ENCODE results near the gene SYP. TPM values are rescaled to one million over a fixed set of nuclear protein-coding genes. Genes with fewer than 3 reads are reported as not detected.

SYP gene
- total and polyA plus RNA-seq, 9 of the 15 experiments (the other 6 are each of a cell fraction or from before 2014, with no cell fraction given): 0.48 to 5.1 (median 2.6) TPM

- TF ChIP-seq HMGXB4 (CRISPR knock-in tag; IDR thresholded peaks at IDR 0.05) (peak; percentile 89; the same call in 1 of the 2 replicates), SMARCE1 (IDR thresholded peaks at IDR 0.05) (0 out of 2 replicates have a peak, but pooled peaks have one; percentile 48), TCF3 (CRISPR knock-in tag; IDR thresholded peaks at IDR 0.05) (0 out of 2 replicates have a peak, but pooled peaks have one; percentile 8), ATF4 (CRISPR knock-in tag; IDR thresholded peaks at IDR 0.05) (no peak), CREM (IDR thresholded peaks at IDR 0.05; ENCODE audit: low read depth) (peak; percentile 71), ZNF3 (CRISPR knock-in tag; IDR thresholded peaks at IDR 0.05) (no peak), GABPB1 (CRISPR knock-in tag; IDR thresholded peaks at IDR 0.05) (peak; percentile 84), JUN (IDR thresholded peaks at IDR 0.05; ENCODE audit: borderline replicate concordance, low read depth, low read length) (peak; percentile 69; the same call in 1 of the 2 replicates), JUN (CRISPR knock-in tag; IDR thresholded peaks at IDR 0.05; ENCODE audit: borderline replicate concordance) (no peak), MECOM (CRISPR knock-in tag; IDR thresholded peaks at IDR 0.05) (no peak), XRCC4 (IDR thresholded peaks at IDR 0.05; ENCODE audit: extremely low read depth, insufficient read depth, insufficient read length) (no peak), TEAD4 (IDR thresholded peaks at IDR 0.05; ENCODE audit: low read length) (no peak), TEAD4 (CRISPR knock-in tag; IDR thresholded peaks at IDR 0.05; ENCODE audit: borderline replicate concordance) (peak; percentile 76; the same call in 1 of the 2 replicates), MYC (IDR thresholded peaks at IDR 0.05; ENCODE audit: low read depth, low read length) (peak; percentile 77), MYC (CRISPR knock-in tag; IDR thresholded peaks at IDR 0.05; ENCODE audit: borderline replicate concordance, low read depth) (no peak), ZNF717 (CRISPR knock-in tag; IDR thresholded peaks at IDR 0.05) (no peak), GABPA (tag; conservative IDR thresholded peaks at IDR 0.05; ENCODE audit: low read depth) (peak; percentile 52), IFI16 (CRISPR knock-in tag; IDR thresholded peaks at IDR 0.05) (no peak), POLR3A (IDR thresholded peaks at IDR 0.05; ENCODE audit: borderline replicate concordance, extremely low read depth, insufficient read depth, insufficient read length) (no peak), PHF20 (IDR thresholded peaks at IDR 0.05; ENCODE audit: partially characterized antibody) (no peak), EGR1 (conservative IDR thresholded peaks at IDR 0.05) (peak; percentile 2; the same call in 1 of the 2 replicates), WHSC1 (IDR thresholded peaks at IDR 0.05; ENCODE audit: low read length) (no peak), HMG20B (CRISPR knock-in tag; IDR thresholded peaks at IDR 0.05) (no peak)
- TF ChIP-seq, protein P1, sequence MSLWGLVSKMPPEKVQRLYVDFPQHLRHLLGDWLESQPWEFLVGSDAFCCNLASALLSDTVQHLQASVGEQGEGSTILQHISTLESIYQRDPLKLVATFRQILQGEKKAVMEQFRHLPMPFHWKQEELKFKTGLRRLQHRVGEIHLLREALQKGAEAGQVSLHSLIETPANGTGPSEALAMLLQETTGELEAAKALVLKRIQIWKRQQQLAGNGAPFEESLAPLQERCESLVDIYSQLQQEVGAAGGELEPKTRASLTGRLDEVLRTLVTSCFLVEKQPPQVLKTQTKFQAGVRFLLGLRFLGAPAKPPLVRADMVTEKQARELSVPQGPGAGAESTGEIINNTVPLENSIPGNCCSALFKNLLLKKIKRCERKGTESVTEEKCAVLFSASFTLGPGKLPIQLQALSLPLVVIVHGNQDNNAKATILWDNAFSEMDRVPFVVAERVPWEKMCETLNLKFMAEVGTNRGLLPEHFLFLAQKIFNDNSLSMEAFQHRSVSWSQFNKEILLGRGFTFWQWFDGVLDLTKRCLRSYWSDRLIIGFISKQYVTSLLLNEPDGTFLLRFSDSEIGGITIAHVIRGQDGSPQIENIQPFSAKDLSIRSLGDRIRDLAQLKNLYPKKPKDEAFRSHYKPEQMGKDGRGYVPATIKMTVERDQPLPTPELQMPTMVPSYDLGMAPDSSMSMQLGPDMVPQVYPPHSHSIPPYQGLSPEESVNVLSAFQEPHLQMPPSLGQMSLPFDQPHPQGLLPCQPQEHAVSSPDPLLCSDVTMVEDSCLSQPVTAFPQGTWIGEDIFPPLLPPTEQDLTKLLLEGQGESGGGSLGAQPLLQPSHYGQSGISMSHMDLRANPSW (CRISPR knock-in tag; IDR thresholded peaks at IDR 0.05): peak; percentile 63; the same call in 1 of the 2 replicates
These were observed 43.8 kb downstream of the SYP start (continued) for GRCh38 chrX:49155900-49156837.
